Liver (tissue), 9 donors: ENCODE measurements around the gene EBF3. TPM values are rescaled to one million over a fixed set of nuclear protein-coding genes. Genes with fewer than 3 reads are reported as not detected.

Source experiments
- DNase-seq: peaks from one replicate; pipeline ENCODE4 v3.0.0-alpha.2; 2017; ENCODE audit warnings: low spot score
- H3K27ac ChIP-seq, 2 donors: one replicate each; pipeline ENCODE4 v1.7.0; 2013; ENCODE audit warnings: inconsistent platforms in 2 of 2, low read length in 2 of 2, control low read depth in 1 of 2, low read depth in 1 of 2, mild to moderate bottlenecking in 1 of 2
- H3K27me3 ChIP-seq, 4 donors: one replicate each; pipeline versions ENCODE4 v1.6.1 to v1.7.0; 2013; ENCODE audit warnings: low read length in 3 of 4, inconsistent platforms in 1 of 4, mild to moderate bottlenecking in 1 of 4, moderate library complexity in 1 of 4; ENCODE audit not compliant: control insufficient read depth in 4 of 4, insufficient read depth in 4 of 4
- H3K36me3 ChIP-seq, 4 donors: one replicate each; pipeline versions ENCODE4 v1.6.1 to v1.7.0; 2013; ENCODE audit warnings: low read length in 3 of 4, mild to moderate bottlenecking in 3 of 4, low read depth in 1 of 4, moderate library complexity in 1 of 4; ENCODE audit not compliant: control insufficient read depth in 4 of 4, insufficient read depth in 3 of 4
- H3K4me1 ChIP-seq, 4 donors: one replicate each; pipeline versions ENCODE4 v1.6.1 to v1.7.0; 2013; ENCODE audit warnings: low read length in 3 of 4, mild to moderate bottlenecking in 3 of 4, moderate library complexity in 1 of 4; ENCODE audit not compliant: control insufficient read depth in 4 of 4, insufficient read depth in 4 of 4
- H3K4me3 ChIP-seq, 3 donors: one replicate each; pipeline versions ENCODE4 v1.6.1 to v1.7.0; 2013; ENCODE audit warnings: low read length in 3 of 3, control low read depth in 1 of 3, low read depth in 1 of 3, mild to moderate bottlenecking in 1 of 3
- H3K9ac ChIP-seq, 2 donors: one replicate each; pipeline ENCODE4 v1.7.0; 2013; ENCODE audit warnings: low read length in 2 of 2, mild to moderate bottlenecking in 2 of 2, moderate library complexity in 2 of 2, control low read depth in 1 of 2, low read depth in 1 of 2
- H3K9me3 ChIP-seq, 4 donors: one replicate each; pipeline versions ENCODE4 v1.6.1 to v1.7.0; 2013; ENCODE audit warnings: low read length in 3 of 4; ENCODE audit not compliant: control insufficient read depth in 4 of 4
- ATF3 ChIP-seq: IDR thresholded peaks from 2 replicates; pipeline ENCODE4 v1.6.1; 2016; ENCODE audit warnings: antibody characterized with exemption
- CTCF ChIP-seq: fragments of 150-350 bp; IDR thresholded peaks from 2 replicates; pipeline ENCODE4 v1.5.1; 2017; ENCODE audit warnings: improper control_type of control experiment, low read depth, low read length; ENCODE audit not compliant: missing input control
- FOXA1 ChIP-seq: IDR thresholded peaks from 2 replicates; pipeline ENCODE4 v1.6.1; 2016; ENCODE audit warnings: antibody characterized with exemption
- FOXA2 ChIP-seq: IDR thresholded peaks from 2 replicates; pipeline ENCODE4 v1.6.1; 2016; ENCODE audit warnings: antibody characterized with exemption
- GABPA ChIP-seq, 2 donors: IDR thresholded peaks in 1 of 2; conservative IDR thresholded peaks in 1 of 2; 2 replicates each; pipeline ENCODE4 v1.6.1; 2016; ENCODE audit warnings: antibody characterized with exemption in 2 of 2, mild to moderate bottlenecking in 1 of 2, moderate library complexity in 1 of 2
- HNF4A ChIP-seq, 2 donors: conservative IDR thresholded peaks; 2 replicates each; pipeline ENCODE4 v1.6.1; 2016; ENCODE audit warnings: antibody characterized with exemption in 2 of 2, mild to moderate bottlenecking in 2 of 2
- HNF4G ChIP-seq: IDR thresholded peaks from 2 replicates; pipeline ENCODE4 v1.6.1; 2016; ENCODE audit warnings: antibody characterized with exemption
- JUND ChIP-seq, 2 donors: IDR thresholded peaks; 2 replicates each; pipeline ENCODE4 v1.6.1; 2016; ENCODE audit warnings: antibody characterized with exemption in 2 of 2
- MAX ChIP-seq: IDR thresholded peaks from 2 replicates; pipeline ENCODE4 v1.6.1; 2016; ENCODE audit warnings: antibody characterized with exemption
- NR2F2 ChIP-seq: IDR thresholded peaks from 2 replicates; pipeline ENCODE4 v1.6.1; 2016; ENCODE audit warnings: antibody characterized with exemption
- RAD21 ChIP-seq, 2 donors: IDR thresholded peaks; 2 replicates each; pipeline ENCODE4 v1.6.1; 2016; ENCODE audit warnings: antibody characterized with exemption in 2 of 2, mild to moderate bottlenecking in 2 of 2
- RXRA ChIP-seq, 2 donors: IDR thresholded peaks; 2 replicates each; pipeline ENCODE4 v1.6.1; 2017 to 2018; ENCODE audit warnings: antibody characterized with exemption in 2 of 2, mild to moderate bottlenecking in 1 of 2
- SP1 ChIP-seq: IDR thresholded peaks from 2 replicates; pipeline ENCODE4 v1.6.1; 2018; ENCODE audit warnings: antibody characterized with exemption, mild to moderate bottlenecking
- TAF1 ChIP-seq: conservative IDR thresholded peaks from 2 replicates; pipeline ENCODE4 v1.6.1; 2016; ENCODE audit warnings: antibody characterized with exemption, mild to moderate bottlenecking
- YY1 ChIP-seq: IDR thresholded peaks from 2 replicates; pipeline ENCODE4 v1.6.1; 2016; ENCODE audit warnings: antibody characterized with exemption, mild to moderate bottlenecking
- ZBTB33 ChIP-seq: IDR thresholded peaks from 2 replicates; pipeline ENCODE4 v1.6.1; 2016; ENCODE audit warnings: antibody characterized with exemption
- WGBS: extraction: QIAGEN DNeasy Blood & Tissue Kit; methylation state at CpG from one replicate; pipeline ENCODE4 v1.1.7; 2013; 5-methylcytosine and 5-hydroxymethylcytosine counted together
- polyA plus RNA-seq, 2 donors: library from polyadenylated mRNA; stranded (reverse) in 1 of 2; unstranded in 1 of 2; fragments of 200-250 nt in 1 of 2; fragments of >200 nt in 1 of 2; fragmentation: Nextera tagmentation in 1 of 2; extraction: Ambion mirVana in 1 of 2; gene quantifications; one replicate each; pipeline versions ENCODE4 v1.2.1 to v1.2.3, GENCODE V29; 2013 to 2015
- total RNA-seq, 2 donors: library from RNA; depleted of rRNA; stranded (reverse); fragments of >200 nt; gene quantifications; one replicate each; pipeline ENCODE4 v1.2.3, GENCODE V29; 2014
- TF ChIP-seq, protein P1 (sequence below): IDR thresholded peaks from 2 replicates; pipeline ENCODE4 v1.6.1; 2016; ENCODE audit warnings: antibody characterized with exemption, mild to moderate bottlenecking
- donor health status: healthy.
- donor health status: healthy.
- donor health status: healthy.
- donor health status: healthy.
- donor health status: healthy.

The EBF3 gene
- total and polyA plus RNA-seq, 4 donors, result 0.02 to 0.08 TPM; not detected in 2

DNA sequence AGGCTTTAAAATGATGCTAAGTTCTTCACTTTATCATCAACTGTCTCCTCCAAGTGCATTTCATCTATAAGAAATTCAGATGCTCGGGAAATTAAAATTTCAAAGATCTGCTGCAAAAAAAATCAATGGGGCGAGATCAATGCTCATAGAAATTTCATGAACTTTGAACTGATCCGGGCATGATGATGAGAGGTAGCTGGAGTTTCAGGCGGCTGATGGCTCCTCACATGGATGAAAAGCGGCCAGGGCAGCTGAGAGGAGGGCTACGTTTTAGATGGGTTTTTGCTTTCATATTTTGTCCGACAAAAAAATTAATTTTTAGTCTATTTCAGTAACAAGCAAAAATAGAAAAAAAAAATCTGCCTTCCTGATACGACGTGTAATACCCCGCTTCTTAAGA lies 109.9 kb downstream of the EBF3 start (continued):
- no peak for TF ChIP-seq CTCF

- H3K36me3 ChIP-seq, result no peaks in the 10 kb centered on the region
- peaks cover 0 to 9% (median 0%) of the 10 kb centered on the region in 4 donors for H3K9me3 ChIP-seq
- no peak overlapping the region for H3K9ac ChIP-seq
- no peak for DNase-seq
- 29% methylated on average over 2 of the region's 2 CpGs for WGBS
- no peaks in the 10 kb centered on the region for H3K27me3 ChIP-seq
- H3K27ac ChIP-seq, result no peak overlapping the region
- peaks cover 0 to 10% (median 8%) of the 10 kb centered on the region in 4 donors for H3K4me1 ChIP-seq
- TF ChIP-seq NR2F2 (no peak), MAX (no peak), RAD21 (IDR thresholded peaks at IDR 0.05) (peak; percentile 69 to 71), HNF4A (conservative IDR thresholded peaks at IDR 0.05) (peak; percentile 19 to 24), GABPA (IDR thresholded peaks at IDR 0.05 in 1 of 2, conservative IDR thresholded peaks at IDR 0.05 in 1 of 2) (no peak), TAF1 (no peak), ATF3 (no peak), RXRA (IDR thresholded peaks at IDR 0.05) (peak in 1 of 2 donors; percentile 21), ZBTB33 (no peak), JUND (IDR thresholded peaks at IDR 0.05) (no peak), SP1 (no peak), HNF4G (no peak), FOXA1 (no peak), FOXA2 (no peak), YY1 (no peak), CTCF (peak; percentile 48)
- TF ChIP-seq, protein P1, sequence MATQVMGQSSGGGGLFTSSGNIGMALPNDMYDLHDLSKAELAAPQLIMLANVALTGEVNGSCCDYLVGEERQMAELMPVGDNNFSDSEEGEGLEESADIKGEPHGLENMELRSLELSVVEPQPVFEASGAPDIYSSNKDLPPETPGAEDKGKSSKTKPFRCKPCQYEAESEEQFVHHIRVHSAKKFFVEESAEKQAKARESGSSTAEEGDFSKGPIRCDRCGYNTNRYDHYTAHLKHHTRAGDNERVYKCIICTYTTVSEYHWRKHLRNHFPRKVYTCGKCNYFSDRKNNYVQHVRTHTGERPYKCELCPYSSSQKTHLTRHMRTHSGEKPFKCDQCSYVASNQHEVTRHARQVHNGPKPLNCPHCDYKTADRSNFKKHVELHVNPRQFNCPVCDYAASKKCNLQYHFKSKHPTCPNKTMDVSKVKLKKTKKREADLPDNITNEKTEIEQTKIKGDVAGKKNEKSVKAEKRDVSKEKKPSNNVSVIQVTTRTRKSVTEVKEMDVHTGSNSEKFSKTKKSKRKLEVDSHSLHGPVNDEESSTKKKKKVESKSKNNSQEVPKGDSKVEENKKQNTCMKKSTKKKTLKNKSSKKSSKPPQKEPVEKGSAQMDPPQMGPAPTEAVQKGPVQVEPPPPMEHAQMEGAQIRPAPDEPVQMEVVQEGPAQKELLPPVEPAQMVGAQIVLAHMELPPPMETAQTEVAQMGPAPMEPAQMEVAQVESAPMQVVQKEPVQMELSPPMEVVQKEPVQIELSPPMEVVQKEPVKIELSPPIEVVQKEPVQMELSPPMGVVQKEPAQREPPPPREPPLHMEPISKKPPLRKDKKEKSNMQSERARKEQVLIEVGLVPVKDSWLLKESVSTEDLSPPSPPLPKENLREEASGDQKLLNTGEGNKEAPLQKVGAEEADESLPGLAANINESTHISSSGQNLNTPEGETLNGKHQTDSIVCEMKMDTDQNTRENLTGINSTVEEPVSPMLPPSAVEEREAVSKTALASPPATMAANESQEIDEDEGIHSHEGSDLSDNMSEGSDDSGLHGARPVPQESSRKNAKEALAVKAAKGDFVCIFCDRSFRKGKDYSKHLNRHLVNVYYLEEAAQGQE, result no peak
- H3K4me3 ChIP-seq, result peak overlapping the region in 1 of 3 donors; percentile 8
Observed at GRCh38 chr10:129853562-129853903, 110.5 kb downstream of the EBF3 start.
